ENCODE data around the gene LRRFIP2. TPM values are rescaled to one million over a fixed set of nuclear protein-coding genes. Genes with fewer than 3 reads are reported as not detected.

The LRRFIP2 gene
- total RNA-seq, 2 donors from 2014 or later, result 32.6 to 34.6 TPM

GRCh38 chr3:37118163-37118562 is 56.2 kb downstream of the LRRFIP2 start:
- Histone ChIP-seq H3K9ac (ENCODE audit: extremely low read depth, low read length, poor library complexity, severe bottlenecking) (no peak overlapping the region), H3K4me3 (ENCODE audit: low read length) (no peak overlapping the region), H3K27me3 (ENCODE audit: control insufficient read depth, insufficient read depth, low read length, poor library complexity, severe bottlenecking) (no peaks in the 10 kb centered on the region), H3K9me3 (ENCODE audit: control insufficient read depth, low read length) (no peaks in the 10 kb centered on the region), H3K36me3 (ENCODE audit: control insufficient read depth, insufficient read depth, low read length) (peaks cover 17% of the 10 kb centered on the region), H3K4me1 (ENCODE audit: control insufficient read depth, insufficient read depth, low read length) (no peaks in the 10 kb centered on the region), H3K27ac (ENCODE audit: low read depth, low read length) (no peak overlapping the region)
- Mint-ChIP-seq H3K4me1 (no peaks in the 10 kb centered on the region), H3K27me3 (ENCODE audit: insufficient read depth) (no peaks in the 10 kb centered on the region), H3K9me3 (peaks cover 4% of the 10 kb centered on the region), H3K4me3 (no peak overlapping the region), H3K36me3 (ENCODE audit: low read depth) (peaks cover 20% of the 10 kb centered on the region), H3K27ac (no peak overlapping the region)
- DNase-seq, result no peak
- no peak for TF ChIP-seq CTCF (conservative IDR thresholded peaks at IDR 0.05)
- 100% methylated on average over 2 of the region's 2 CpGs; no CpG with 5 or more reads in 1 of the 2 experiments for WGBS, 2 experiments (ENCODE audit: insufficient coverage in 1 of 2, insufficient read length in 1 of 2)

GRCh38 chr3:37117548-37117947 is 56.8 kb downstream of the LRRFIP2 start:
- H3K27me3 Mint-ChIP-seq (ENCODE audit: insufficient read depth), result no peaks in the 10 kb centered on the region
- no peak overlapping the region for H3K27ac ChIP-seq (ENCODE audit: low read depth, low read length)
- DNase-seq, result no peak
- H3K27ac Mint-ChIP-seq, result no peak overlapping the region
- H3K4me3 ChIP-seq (ENCODE audit: low read length), result no peak overlapping the region
- peaks cover 17% of the 10 kb centered on the region for H3K36me3 ChIP-seq (ENCODE audit: control insufficient read depth, insufficient read depth, low read length)
- H3K4me3 Mint-ChIP-seq, result no peak overlapping the region
- H3K4me1 ChIP-seq (ENCODE audit: control insufficient read depth, insufficient read depth, low read length), result no peaks in the 10 kb centered on the region
- H3K36me3 Mint-ChIP-seq (ENCODE audit: low read depth), result peaks cover 15% of the 10 kb centered on the region
- H3K9me3 ChIP-seq (ENCODE audit: control insufficient read depth, low read length), result no peaks in the 10 kb centered on the region
- no peaks in the 10 kb centered on the region for H3K27me3 ChIP-seq (ENCODE audit: control insufficient read depth, insufficient read depth, low read length, poor library complexity, severe bottlenecking)
- no peak for TF ChIP-seq CTCF (conservative IDR thresholded peaks at IDR 0.05)
- peaks cover 4% of the 10 kb centered on the region for H3K9me3 Mint-ChIP-seq
- H3K9ac ChIP-seq (ENCODE audit: extremely low read depth, low read length, poor library complexity, severe bottlenecking), result no peak overlapping the region
- no peaks in the 10 kb centered on the region for H3K4me1 Mint-ChIP-seq

- no peaks in the 10 kb centered on the region for H3K27me3 Mint-ChIP-seq (ENCODE audit: insufficient read depth)
- Histone ChIP-seq H3K36me3 (ENCODE audit: control insufficient read depth, insufficient read depth, low read length) (peaks cover 13% of the 10 kb centered on the region), H3K27me3 (ENCODE audit: control insufficient read depth, insufficient read depth, low read length, poor library complexity, severe bottlenecking) (no peaks in the 10 kb centered on the region), H3K9ac (ENCODE audit: extremely low read depth, low read length, poor library complexity, severe bottlenecking) (no peak overlapping the region), H3K4me1 (ENCODE audit: control insufficient read depth, insufficient read depth, low read length) (no peaks in the 10 kb centered on the region), H3K9me3 (ENCODE audit: control insufficient read depth, low read length) (no peaks in the 10 kb centered on the region), H3K4me3 (ENCODE audit: low read length) (no peak overlapping the region), H3K27ac (ENCODE audit: low read depth, low read length) (no peak overlapping the region)
- no peak for TF ChIP-seq CTCF (conservative IDR thresholded peaks at IDR 0.05)
- H3K36me3 Mint-ChIP-seq (ENCODE audit: low read depth), result peaks cover 10% of the 10 kb centered on the region
- no CpG with 5 or more reads among the region's 1 CpG for WGBS, 2 experiments (ENCODE audit: insufficient coverage in 1 of 2, insufficient read length in 1 of 2)
- no peak overlapping the region for H3K4me3 Mint-ChIP-seq
- peaks cover under 1% of the 10 kb centered on the region for H3K9me3 Mint-ChIP-seq
- no peak for DNase-seq
- H3K4me1 Mint-ChIP-seq, result no peaks in the 10 kb centered on the region
- H3K27ac Mint-ChIP-seq, result no peak overlapping the region
These were observed 57.4 kb downstream of the LRRFIP2 start for GRCh38 chr3:37116998-37117397.

Measured in endodermal cell (in vitro differentiated cells).